OCI-LY3 (cell line): ENCODE data around the gene STRA6.

Source experiments
- CTCF ChIP-seq: fragments of 200-600, 300-600 bp; sonication (generic); IDR thresholded peaks from 2 replicates; pipeline ENCODE4 v1.5.1; 2014; ENCODE audit warnings: antibody characterized with exemption, low read length, low read depth
- EZH2phosphoT487 ChIP-seq: fragments of 200-600 bp; shearing (Covaris generic); IDR thresholded peaks from 2 replicates; pipeline ENCODE4 v1.6.1; 2018; ENCODE audit warnings: antibody characterized with exemption, mixed run types, low read depth

- TF ChIP-seq CTCF, result no peak
- TF ChIP-seq EZH2phosphoT487, result no peak
Measured at GRCh38 chr15:74130155-74130848, 72.3 kb downstream of the STRA6 start, which contains the start of gene ISLR2.
